NOMO-1 (cell line): ENCODE measurements around the gene MYL9.
"Not testable (repeated sequence)": the region's sequence is repeated elsewhere in the genome, so short reads cannot be mapped to it uniquely, and the experiment has no call there.

ENCODE experiments used
- DNase-seq, 2 experiments: peaks; one replicate each; lab custom pipeline; 2025; ENCODE audit not compliant: unreplicated experiment in 2 of 2; lab: John Stamatoyannopoulos, UW

Gene MYL9

DNA sequence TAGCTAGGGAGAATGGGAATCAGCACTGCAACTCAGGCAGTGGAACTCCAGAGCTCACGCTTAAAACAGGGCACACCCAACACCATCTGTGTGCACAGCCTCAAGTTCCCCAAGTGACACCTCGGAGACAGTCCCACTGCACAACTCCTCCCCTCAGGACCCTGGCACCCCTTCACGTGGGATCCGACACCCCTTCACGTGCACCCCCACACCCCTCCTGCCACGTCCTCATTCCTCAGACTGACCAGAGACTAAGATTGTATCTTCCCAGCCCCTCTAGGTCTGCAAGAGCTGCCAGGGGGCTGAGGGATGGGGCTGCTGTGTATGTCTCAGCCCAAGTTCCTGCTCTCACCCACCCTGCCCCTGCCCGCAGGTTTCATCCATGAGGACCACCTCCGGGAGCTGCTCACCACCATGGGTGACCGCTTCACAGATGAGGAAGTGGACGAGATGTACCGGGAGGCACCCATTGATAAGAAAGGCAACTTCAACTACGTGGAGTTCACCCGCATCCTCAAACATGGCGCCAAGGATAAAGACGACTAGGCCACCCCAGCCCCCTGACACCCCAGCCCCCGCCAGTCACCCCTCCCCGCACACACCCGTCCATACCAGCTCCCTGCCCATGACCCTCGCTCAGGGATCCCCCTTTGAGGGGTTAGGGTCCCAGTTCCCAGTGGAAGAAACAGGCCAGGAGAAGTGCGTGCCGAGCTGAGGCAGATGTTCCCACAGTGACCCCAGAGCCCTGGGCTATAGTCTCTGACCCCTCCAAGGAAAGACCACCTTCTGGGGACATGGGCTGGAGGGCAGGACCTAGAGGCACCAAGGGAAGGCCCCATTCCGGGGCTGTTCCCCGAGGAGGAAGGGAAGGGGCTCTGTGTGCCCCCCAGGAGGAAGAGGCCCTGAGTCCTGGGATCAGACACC lies 7.6 kb downstream of the MYL9 start:
- DNase-seq: no peak

DNA sequence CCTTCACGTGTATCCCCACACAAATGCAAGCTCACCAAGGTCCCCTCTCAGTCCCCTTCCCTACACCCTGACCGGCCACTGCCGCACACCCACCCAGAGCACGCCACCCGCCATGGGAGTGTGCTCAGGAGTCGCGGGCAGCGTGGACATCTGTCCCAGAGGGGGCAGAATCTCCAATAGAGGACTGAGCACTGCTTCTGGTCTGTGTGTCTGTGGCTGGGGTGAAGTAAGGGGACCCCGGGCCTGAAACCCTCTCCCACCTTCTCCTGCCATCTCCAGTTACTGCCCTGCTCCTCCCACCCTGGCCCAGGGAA lies 8.3 kb downstream of the MYL9 start:
- DNase-seq: no peak

- DNase-seq: no peak
Observed at GRCh38 chr20:36549942-36550789, 8.8 kb downstream of the MYL9 start.

DNA sequence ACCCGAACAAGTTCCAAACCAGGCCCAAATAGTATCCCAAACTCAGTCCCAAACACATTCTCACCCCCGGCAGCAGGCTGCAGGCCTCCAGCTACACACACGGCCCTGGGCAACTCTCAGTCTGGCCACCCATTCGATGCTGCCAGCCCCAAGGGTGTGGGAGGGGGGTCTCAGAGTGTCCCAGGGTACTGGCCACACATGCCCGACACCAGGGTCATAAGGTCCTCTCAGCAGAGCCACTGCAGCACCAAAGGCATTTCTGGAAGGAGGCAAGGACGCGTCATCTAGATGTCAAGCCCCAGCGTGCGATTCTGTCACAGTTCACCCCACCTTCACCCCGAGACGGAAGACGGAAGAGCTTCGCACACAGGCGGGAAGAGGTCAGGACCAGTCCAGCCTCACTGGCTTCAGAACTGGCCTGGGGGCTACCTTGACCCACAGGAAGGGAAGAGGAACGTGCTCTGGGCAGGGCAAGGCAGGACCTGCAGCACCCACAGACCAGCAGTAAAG lies 9.5 kb downstream of the MYL9 start:
- DNase-seq: no peak

DNA sequence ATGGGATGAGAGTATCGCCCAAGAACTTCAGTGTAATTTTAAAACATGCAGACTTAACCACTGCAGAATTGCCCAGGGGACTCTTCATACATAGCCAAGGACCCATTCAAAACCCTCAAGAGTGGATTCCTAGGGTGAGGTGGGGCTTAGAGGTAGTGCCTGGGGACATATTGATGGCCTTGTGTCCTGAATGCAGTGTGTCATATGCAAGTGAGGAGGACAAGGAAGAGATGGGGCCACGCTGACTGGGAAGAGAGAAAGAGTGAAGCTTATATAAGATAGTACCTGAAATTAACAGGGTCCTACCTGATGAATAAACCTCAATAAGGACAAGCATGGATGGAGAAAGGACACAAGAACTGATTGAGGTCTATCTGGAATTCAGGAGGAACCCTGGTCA lies 13.9 kb downstream of the MYL9 start:
- no peak for DNase-seq

DNA sequence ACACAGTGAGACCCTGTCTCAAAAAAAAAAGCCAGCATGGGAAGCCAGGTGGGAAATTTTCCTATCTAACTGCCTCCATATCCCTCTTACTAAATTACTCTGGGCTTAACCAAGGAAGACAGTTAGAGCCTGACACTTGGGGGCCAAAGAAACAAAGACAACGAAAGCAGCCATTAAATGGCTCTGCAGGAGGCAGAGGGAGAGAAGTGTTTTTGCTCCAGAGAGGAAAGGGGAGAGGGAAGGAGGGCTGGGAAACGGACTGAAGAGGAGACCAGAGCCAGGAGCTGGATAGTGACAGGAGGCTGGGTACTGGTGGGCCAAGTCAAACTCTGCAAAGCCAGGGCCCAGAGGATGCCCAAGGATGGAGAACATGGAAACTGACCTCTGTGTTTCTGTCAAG lies 21.4 kb downstream of the MYL9 start:
- no peak for DNase-seq

DNA sequence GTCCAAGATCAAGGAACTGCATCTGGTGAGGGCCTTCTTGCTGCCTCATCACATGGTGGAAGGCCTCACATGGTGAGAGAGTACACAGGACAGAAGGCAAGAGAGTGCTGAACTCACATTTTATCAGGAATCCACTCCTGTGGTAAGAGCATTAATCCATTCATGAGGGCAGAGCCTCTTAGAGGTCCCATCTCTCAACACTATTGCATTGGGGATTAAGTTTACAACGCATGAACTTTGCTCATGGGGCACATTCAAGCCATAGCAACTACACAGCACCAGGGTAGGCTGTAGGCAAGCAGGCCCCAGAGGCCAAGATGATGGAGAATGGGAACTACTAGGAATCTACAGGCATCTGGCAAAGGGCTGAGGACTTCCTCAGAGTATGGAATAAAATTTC lies 22.1 kb downstream of the MYL9 start:
- no peak for DNase-seq

- DNase-seq: not testable (repeated sequence)
Observed at GRCh38 chr20:36564078-36564725, 22.9 kb downstream of the MYL9 start.

DNA sequence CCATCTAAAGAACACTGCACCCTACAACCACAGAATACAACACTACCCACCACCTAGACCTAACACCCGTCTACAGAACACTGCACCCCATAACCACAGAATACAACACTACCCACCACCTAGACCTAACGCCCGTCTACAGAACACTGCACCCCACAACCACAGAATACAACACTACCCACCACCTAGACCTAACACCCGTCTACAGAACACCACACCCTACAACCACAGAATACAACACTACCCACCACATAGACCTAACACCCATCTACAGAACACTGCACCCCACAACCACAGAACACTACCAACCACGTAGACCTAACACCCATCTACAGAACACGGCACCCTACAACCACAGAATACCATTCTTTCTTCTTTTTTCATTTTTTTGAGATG lies 23.4 kb downstream of the MYL9 start:
- not testable (repeated sequence) for DNase-seq

DNA sequence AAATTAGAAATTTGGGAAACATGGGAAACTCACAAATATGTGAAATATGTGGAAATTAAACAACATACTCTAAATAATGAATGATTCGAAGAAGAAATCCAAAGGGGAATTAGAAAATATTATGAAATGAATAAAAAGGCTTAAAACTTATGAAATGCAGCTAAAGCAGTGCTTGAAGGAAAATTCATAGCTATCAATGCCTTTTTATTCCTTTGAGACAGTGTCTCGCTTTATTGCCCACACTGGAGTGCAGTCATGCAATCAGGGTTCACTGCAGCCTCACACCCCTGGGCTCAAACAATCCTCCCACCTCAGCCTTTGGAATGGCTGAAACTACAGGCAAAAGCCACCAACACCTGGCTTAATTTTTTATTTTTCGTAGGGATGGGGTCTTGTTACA lies 24.2 kb downstream of the MYL9 start:
- no peak for DNase-seq

GRCh38 chr20:36569847-36570429 lies 28.6 kb downstream of the MYL9 start:
- no peak for DNase-seq

GRCh38 chr20:36571564-36572504 lies 30.5 kb downstream of the MYL9 start:
- DNase-seq: no peak

GRCh38 chr20:36572701-36573102 lies 31.4 kb downstream of the MYL9 start:
- DNase-seq: peak in 1 of 2 experiments; percentile 19

- peak; percentile 55 to 88 for DNase-seq
Observed at GRCh38 chr20:36573103-36573797, 31.9 kb downstream of the MYL9 start, which contains the start of gene TGIF2. TSS of gene TGIF2 (plus strand) at chr20:36573597. CDS start at chr20:36578775, 5,178 bp downstream.

- DNase-seq: peak; percentile 32 to 55
Observed at GRCh38 chr20:36573798-36574365, 32.6 kb downstream of the MYL9 start.

DNA sequence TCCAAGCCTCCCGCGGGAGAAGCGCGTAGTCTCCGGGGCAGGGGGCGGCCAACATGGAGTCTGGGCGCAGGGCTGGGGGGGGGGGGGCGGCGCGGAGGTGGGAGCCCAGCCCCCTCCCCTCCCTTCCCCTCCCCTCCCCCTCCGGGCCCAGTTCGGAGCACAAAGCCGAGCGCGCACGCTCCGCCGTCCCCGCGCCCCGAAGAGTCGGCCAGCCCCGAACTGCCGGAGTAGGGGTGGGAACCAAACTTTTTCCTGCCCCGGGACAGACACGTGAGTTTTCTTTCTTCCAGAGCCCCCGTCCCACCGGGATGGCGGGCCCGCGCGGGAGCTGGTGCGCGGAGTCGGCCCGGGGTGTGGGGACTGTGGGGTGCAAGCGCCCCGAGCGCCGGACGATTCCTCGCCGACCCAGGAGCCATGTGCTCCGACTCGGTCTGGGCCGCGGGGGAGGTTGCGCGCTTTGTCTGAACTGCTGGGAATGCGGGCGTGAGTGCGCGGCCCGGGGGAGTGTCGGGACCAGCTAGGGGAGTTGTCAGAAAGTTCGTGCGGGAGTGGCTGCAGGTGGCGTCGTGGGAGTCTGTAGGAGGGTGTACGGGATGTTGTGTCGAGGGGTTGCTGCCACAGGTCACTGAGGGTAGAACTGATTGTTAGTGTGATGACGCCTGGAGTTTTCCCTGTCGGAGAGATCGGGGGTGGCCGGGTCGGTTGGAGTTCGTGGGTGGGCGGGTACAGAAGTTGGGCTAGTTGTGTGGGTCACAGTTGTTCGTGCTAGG lies 33.2 kb downstream of the MYL9 start:
- no peak for DNase-seq

DNA sequence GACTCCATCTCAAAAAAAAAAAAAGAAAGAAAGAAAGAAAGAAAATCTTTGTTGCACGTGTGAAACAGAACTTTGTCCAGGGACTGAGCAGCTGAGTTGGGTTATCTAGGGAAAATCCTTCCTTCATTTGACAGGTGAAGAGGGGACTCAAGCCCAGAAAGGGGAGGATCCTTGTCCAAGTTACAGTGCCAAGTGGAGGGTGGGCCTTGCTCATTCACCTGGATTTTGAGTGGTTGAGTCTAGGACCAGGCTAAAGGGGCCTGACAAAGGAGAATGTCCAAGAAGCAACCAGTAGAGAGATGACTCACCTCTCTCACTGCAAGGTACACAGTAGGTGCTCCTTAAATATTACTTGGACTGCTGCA lies 34.7 kb downstream of the MYL9 start:
- DNase-seq: no peak
